ENCODE data around the gene F8. TPM values are rescaled to one million over a fixed set of nuclear protein-coding genes. Genes with fewer than 3 reads are reported as not detected.
"Not testable (repeated sequence)": the region's sequence is repeated elsewhere in the genome, so short reads cannot be mapped to it uniquely, and the experiment has no call there.

Gene F8
- total RNA-seq, 1 donor from 2014 or later, result 37.5 TPM

DNA sequence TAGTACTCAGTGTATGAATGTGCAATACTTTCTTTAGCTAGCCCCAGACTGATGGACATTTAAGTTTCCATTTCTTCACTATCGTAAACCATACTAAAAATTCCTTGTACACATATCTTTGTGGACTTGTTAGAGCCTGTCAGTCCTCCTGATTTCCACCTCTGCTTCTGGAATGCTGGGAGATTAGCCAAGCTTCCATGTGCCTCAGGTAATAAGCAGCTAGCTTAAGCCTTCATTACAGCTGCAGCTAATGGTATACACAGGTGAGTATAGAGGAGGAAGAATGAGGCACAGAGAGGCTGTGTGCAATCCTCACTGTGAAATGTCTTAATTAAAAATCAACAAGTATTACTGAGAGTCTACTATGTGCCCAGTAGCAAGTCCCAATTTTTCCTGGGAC is 197.9 kb downstream of the F8 start:
- DNase-seq (no peak), ATAC-seq (no peak)
- H3K27ac ChIP-seq, result no peak overlapping the region
- intact Hi-C loops (cut with DNase I), result no loop called here
- TF ChIP-seq, protein P1, sequence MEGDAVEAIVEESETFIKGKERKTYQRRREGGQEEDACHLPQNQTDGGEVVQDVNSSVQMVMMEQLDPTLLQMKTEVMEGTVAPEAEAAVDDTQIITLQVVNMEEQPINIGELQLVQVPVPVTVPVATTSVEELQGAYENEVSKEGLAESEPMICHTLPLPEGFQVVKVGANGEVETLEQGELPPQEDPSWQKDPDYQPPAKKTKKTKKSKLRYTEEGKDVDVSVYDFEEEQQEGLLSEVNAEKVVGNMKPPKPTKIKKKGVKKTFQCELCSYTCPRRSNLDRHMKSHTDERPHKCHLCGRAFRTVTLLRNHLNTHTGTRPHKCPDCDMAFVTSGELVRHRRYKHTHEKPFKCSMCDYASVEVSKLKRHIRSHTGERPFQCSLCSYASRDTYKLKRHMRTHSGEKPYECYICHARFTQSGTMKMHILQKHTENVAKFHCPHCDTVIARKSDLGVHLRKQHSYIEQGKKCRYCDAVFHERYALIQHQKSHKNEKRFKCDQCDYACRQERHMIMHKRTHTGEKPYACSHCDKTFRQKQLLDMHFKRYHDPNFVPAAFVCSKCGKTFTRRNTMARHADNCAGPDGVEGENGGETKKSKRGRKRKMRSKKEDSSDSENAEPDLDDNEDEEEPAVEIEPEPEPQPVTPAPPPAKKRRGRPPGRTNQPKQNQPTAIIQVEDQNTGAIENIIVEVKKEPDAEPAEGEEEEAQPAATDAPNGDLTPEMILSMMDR (IDR thresholded peaks at IDR 0.05), result no peak
- H3K4me3 ChIP-seq, result no peak overlapping the region
- H3K27me3 ChIP-seq (ENCODE audit: low read depth), result no peaks in the 10 kb centered on the region
- H3K4me1 ChIP-seq, result no peaks in the 10 kb centered on the region
- H3K36me3 ChIP-seq, result no peaks in the 10 kb centered on the region
- no peaks in the 10 kb centered on the region for H3K9me3 ChIP-seq

DNA sequence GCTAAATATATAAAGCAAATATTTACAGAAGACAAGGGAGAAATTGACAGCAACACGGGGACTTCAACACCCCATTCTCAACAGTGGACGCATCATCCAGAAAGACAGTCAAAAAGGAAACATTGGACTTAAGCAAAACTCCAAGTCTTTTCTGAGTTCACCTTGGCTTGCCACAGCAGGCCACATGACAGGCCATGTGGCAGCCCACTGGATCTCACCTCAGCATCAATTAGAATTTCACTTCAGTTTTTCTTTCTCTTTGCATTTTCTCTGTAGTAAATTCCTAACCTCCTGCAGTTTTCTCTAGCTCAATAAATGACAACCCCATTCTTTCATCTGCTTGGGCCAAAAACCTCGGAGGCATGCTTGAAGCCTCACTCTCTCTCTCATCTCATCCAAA is 200.5 kb downstream of the F8 start:
- TF ChIP-seq, protein P1 (IDR thresholded peaks at IDR 0.05), result no peak
- no peaks in the 10 kb centered on the region for H3K9me3 ChIP-seq
- no peak overlapping the region for H3K4me3 ChIP-seq
- no peaks in the 10 kb centered on the region for H3K4me1 ChIP-seq
- DNase-seq (no peak), ATAC-seq (no peak)
- H3K36me3 ChIP-seq, result no peaks in the 10 kb centered on the region
- intact Hi-C loops (cut with DNase I), result no loop called here
- no peak overlapping the region for H3K27ac ChIP-seq
- no peaks in the 10 kb centered on the region for H3K27me3 ChIP-seq (ENCODE audit: low read depth)

DNA sequence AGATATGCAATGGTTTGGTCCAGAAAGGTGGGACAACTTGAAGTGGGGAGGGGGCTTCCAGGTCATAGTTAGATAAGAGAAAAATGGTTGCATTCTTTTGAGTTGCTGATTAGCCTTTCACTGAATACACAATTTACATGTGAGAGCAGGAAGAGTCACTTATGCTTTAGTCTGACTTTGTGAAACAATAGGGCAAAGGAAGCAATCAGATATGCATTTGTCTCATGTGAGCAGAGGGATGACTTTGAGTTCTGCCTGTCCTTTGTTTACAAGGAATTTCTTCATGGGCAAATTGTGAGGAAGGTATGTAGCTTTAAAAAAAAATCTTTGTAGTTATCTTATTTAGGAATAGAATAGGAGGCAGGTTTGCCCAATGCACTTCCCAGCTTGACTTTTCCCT is 201.0 kb downstream of the F8 start:
- Histone ChIP-seq H3K36me3 (no peaks in the 10 kb centered on the region), H3K4me1 (no peaks in the 10 kb centered on the region), H3K27me3 (ENCODE audit: low read depth) (no peaks in the 10 kb centered on the region), H3K27ac (no peak overlapping the region), H3K9me3 (no peaks in the 10 kb centered on the region), H3K4me3 (no peak overlapping the region)
- no peak for DNase-seq
- TF ChIP-seq, protein P1 (IDR thresholded peaks at IDR 0.05), result no peak
- intact Hi-C loops (cut with DNase I), result no loop called here
- ATAC-seq, result no peak

DNA sequence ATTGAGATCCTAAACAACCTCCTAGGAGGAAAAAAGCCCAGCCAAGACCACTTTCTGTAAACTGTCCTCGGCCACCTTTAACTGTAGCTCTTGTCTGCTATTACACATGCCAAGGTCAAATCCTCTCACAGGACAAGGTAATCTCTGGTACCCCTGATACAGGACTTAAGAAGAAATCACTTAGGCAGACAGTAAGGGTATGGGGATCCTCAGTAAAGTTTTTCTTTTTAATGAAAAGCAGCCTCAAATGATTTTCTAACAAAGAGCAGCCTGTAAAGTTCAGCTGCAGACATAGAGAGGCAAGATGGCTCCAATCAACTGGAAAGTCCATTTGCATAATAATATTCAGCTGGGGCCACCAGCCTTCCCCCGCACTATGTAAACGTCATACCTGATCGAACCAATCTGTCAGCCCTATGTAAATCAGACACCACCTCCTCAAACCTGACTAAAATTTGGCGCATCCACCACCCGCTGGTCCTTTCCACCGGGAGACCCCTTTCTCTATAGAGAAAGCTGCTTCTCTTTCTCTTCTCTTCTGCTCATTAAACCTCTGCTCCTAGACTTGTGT is 202.7 kb downstream of the F8 start:
- H3K4me3 ChIP-seq, result no peak overlapping the region
- H3K27me3 ChIP-seq (ENCODE audit: low read depth), result no peaks in the 10 kb centered on the region
- TF ChIP-seq, protein P1 (IDR thresholded peaks at IDR 0.05), result no peak
- H3K27ac ChIP-seq, result no peak overlapping the region
- no peaks in the 10 kb centered on the region for H3K36me3 ChIP-seq
- H3K4me1 ChIP-seq, result no peaks in the 10 kb centered on the region
- intact Hi-C loops (cut with DNase I), result no loop called here
- DNase-seq (no peak), ATAC-seq (no peak)
- no peaks in the 10 kb centered on the region for H3K9me3 ChIP-seq

DNA sequence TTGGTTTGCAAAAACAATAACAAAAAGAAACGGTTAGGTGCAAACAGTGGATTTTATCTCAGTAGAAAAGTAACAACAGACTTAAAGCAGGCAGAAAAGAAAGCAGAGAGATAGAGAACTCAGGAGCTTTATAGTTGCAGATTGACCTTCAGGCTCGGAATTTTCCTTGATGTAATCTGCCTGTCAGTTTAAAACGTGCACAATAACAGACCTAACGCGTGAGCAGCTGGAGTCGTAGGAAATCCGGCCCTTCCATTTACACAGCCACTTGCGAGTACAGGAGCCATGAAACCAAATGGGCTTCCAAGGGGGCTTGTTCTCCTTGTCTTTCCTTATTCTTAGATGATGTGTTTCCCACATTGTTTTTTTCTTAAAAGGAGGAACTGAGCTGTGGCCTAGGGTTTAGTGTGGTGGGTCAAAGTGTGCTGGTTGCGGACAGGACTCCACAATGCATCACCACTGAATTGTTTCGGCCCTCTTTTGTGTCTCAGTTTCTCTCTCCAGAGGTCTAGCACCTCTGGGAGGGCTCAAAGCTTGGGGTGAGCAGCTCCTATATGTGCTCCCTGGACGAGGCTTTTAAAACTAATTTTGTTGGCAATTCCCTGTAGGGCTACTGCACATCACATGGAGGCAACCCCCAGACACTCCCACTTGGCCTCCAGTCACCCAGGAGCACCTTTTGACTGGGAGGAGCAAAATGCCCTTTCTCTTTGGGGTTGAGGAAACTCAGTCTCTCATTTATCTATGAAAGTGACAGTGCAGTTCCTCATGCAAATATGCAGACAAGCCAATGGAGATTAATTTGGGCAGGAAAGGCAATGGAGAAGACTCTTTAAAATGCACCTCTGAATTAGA is 203.4 kb downstream of the F8 start:
- H3K36me3 ChIP-seq, result no peaks in the 10 kb centered on the region
- intact Hi-C loops (cut with DNase I), result no loop called here
- ATAC-seq (no peak), DNase-seq (no peak)
- no peak overlapping the region for H3K27ac ChIP-seq
- no peaks in the 10 kb centered on the region for H3K9me3 ChIP-seq
- no peak overlapping the region for H3K4me3 ChIP-seq
- H3K4me1 ChIP-seq, result no peaks in the 10 kb centered on the region
- H3K27me3 ChIP-seq (ENCODE audit: low read depth), result no peaks in the 10 kb centered on the region
- TF ChIP-seq, protein P1 (IDR thresholded peaks at IDR 0.05), result no peak

DNA sequence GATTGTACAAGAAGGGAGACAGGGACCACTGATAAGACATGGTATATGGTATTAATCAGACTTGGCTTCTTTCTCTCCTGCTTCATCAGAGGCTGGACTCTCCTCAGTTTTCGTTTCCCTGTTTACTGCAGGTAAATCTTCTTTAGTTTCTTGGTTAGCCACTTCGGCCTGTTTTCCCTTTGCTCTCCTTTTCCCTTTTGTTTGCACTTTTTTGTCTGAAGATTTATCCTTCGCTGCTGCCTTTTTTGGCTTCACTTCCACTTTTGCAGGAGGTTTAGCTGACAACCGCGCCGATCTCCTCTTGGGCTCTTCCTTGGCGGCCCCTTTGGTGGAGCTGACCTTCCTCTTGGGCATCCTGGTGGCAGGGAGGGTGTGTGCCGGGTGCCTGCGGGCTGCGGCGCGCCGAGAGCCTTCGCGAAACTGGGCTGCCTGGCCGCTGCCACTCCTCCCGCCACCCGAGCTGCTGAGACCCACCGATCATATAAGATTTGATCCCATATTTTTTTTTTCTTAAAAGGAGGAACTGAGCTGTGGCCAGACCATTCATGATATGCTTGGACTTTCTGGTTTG is 205.4 kb downstream of the F8 start:
- H3K4me1 ChIP-seq; DNase-seq; ATAC-seq; intact Hi-C loops (cut with DNase I); H3K4me3 ChIP-seq; H3K27me3 ChIP-seq (ENCODE audit: low read depth); H3K36me3 ChIP-seq; H3K9me3 ChIP-seq; H3K27ac ChIP-seq: not testable (repeated sequence)

DNA sequence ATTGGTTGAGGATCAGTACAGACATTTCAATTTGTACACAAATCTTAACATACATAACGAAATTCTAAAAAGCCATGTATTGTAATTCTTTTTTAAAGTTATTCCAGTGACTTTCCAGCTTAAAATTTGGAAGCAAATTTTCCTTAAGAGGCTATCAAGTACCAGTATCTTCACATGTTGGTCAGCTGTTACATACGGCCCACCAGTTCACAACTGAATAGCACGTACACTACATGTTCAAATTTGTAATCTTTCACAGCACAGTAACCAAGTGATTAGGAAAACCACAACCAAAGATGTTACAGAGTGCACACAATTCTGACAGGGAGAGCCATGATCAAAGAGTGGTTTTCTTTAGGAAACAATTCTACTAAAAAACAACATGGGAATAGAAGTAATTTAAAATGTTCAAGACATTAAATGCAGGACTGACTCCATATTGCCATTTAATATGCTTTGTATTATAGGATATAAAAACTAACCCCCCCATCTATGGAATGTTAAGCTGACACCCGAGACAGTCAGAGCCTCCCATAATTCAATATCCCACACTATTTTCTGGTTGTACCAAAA is 206.1 kb downstream of the F8 start:
- H3K9me3 ChIP-seq; H3K27ac ChIP-seq; H3K36me3 ChIP-seq; H3K4me1 ChIP-seq; ATAC-seq; DNase-seq; intact Hi-C loops (cut with DNase I); H3K4me3 ChIP-seq; H3K27me3 ChIP-seq (ENCODE audit: low read depth): not testable (repeated sequence)

Data from lower lobe of right lung (tissue), 2 donors.